CD4-positive, alpha-beta T cell treated with Interleukin-21 for 1 hour (primary cell): ENCODE measurements around the gene PI4KA.
"Not testable (repeated sequence)": the region's sequence is repeated elsewhere in the genome, so short reads cannot be mapped to it uniquely, and the experiment has no call there.

Source experiments
- DNase-seq: peaks from one replicate; pipeline ENCODE4 v3.0.0-alpha.2; 2020

Gene PI4KA

DNA sequence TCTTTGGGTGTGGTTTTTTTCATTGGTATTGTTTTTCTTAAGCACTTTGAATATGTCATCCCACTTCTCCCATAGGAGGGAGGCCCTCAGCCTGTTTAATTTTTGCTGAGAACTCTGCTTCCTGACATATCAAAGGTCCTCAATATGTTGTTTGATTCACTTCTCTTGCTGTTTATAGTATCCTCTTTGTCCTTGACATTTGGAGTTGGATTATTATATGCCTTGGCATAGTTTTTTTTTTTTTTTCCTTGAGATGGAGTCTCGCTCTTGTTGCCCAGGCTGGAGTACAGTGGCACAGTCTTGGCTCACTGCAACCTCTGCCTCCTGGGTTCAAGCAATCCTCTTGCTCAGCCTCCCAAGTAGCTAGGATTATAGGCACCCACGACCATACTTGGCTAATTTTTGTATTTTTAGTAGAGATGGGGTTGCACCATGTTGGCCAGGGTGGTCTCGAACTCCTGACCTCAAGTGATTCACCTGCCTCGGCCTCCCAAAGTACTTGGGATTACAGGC, 196.0 kb downstream of the PI4KA start:
- DNase-seq: not testable (repeated sequence)

DNA sequence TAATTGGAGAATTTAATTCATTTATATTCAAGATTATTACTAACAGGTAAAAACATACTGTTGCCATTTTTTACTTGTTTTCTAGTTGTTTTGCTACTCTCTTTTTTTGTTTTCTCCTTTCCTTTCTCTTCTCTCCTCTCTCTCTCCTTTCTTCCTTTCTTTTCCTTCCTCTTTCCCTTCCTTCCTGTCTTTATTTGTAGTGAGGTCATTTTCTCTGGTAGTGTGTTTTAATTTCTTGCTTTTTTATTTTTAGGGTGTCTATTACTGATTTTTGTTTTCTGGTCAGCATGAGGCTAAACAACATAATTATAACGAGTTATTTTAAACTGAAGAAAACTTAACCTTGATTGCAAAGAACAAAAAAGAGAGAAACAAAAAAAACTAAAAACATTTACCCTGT, 197.1 kb downstream of the PI4KA start:
- no peak for DNase-seq

DNA sequence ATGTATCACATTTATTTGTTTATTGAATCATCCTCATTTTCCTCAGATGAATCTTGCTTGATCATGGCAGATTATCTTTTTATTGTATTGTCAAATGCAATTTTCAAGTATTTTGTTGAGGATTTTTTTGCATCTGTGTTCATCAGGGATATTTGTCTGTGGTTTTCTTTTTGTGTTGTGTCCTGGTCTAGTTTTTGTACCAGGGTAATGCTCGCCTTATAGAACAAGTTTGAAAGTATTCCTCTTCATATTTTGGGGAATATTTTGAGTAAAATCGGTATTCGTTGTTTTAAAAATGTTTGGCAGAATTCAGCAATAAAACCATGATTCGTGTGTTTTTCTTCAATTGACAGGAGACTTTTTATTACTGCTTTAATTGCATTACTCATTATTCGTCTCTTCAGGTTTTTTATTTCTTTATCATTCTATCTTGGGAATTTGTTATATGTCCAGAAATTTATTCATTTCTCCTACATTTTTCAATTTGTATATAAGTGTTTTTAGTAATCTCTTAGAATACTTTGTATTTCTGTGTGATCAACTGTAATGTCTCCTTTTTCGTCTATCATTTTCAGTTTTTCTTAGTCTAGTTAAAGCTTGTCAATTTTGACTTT, 198.1 kb downstream of the PI4KA start:
- DNase-seq: no peak

DNA sequence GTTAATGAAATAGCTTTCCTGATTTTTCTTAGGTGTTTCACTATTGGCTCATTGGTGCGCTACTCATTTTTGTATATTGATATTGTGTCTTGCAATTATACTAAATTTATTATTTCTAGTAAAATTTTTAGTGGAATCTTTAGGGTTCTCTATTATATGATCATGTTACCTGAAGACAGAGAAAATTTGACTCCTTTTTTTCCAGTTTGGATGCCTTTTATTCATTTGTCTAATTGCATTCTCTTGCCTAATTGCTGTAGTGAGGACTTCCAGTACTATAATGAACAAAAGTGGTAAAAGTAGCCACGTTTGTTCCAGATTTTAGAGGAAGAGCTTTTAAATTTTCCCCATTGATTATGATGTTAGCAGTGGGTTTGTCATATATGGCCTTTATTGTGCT, 198.7 kb downstream of the PI4KA start:
- DNase-seq: no peak

DNA sequence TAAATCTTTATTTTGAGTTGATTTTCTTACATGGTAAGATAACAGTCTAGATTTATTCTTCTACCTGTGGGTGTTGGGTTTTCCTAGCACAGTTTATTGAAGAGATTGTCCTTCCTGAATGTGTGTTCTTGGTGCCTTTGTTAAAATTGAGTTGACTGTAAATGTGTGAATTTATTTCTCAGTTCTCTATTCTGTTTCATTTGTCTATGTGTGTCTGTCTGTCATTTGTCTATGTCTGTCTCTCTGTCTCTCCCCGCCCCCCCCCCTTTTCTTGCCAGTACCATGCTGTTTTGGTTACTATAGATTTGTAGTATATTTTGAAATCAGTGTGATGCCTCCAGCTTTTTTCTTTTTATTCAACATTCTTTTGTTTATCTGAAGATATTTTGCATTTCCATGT, 199.4 kb downstream of the PI4KA start:
- no peak for DNase-seq

DNA sequence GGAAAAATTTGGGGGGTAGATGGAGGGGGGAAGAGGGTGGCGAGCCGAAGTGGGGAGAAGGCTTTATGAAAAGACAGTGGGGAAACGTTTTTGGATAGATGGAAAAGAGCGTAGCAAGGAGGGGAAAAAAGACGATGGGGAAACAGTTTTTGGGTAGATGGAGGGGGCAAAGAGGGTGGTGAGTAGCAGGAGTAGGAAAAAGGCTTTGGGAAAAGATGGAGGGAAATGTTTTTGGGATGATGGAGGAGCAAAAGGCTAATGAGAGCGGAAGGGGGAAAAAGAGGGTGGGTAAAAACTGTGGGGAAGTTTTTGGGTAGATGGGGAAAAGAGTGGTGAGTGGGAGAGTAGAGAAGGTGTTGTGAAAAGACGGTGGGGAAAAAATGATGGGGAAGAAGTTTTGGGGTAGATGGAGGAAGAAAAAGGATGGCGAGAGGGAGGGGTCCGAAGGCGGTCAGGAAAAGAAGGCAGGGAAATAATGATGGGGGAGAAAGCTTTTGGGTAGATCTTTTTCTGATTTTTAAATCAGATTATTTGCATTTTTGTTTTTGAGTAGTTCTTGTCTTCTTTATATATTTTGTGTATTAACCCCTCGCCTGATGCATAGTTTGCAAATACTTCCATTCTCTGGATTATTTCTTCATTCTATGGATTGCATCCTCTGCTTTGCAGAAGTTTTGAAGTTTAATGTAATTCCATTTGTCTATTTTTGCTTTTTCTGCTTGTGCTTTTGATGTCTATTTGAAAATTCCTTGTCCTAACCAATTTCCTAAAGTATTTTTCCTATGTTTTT, 200.0 kb downstream of the PI4KA start:
- no peak for DNase-seq

DNA sequence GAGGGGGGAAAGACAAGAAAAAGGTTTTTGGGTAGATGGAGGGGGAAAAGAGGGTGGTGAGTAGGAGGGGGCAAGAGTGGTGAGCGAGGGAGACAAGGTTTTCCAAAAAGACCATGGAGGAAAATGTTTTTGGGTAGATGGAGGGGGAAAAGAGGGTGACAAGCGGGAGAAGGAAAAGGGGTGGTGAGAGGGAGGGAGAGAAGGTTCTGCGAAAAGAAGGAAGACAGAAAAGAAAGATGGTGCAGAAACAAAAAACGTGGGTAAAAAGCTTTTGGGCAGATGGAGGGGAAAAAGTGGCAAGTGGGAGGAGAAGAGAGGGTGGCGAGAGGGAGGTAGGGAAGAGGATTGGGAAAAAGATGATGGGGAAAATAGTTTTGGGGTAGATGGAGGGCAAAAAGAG, 200.6 kb downstream of the PI4KA start:
- no peak for DNase-seq
